HG02588 (cell line): Measurements from ENCODE around the gene HYAL3.
"Not testable (repeated sequence)": the region's sequence is repeated elsewhere in the genome, so short reads cannot be mapped to it uniquely, and the experiment has no call there.

Source experiments
- ATAC-seq: cut with Tn5 transposase; IDR thresholded peaks from one replicate; pipeline ENCODE4 v1.9.1; 2021; ENCODE audit warnings: mild to moderate bottlenecking, moderate library complexity; ENCODE audit not compliant: unreplicated experiment

HYAL3 gene

GRCh38 chr3:50260027-50260941, 38.9 kb downstream of the HYAL3 start:
- peak; percentile 80 for ATAC-seq

GRCh38 chr3:50259432-50260026, 39.7 kb downstream of the HYAL3 start:
- ATAC-seq = no peak

GRCh38 chr3:50258979-50259378, 40.2 kb downstream of the HYAL3 start:
- ATAC-seq = no peak

- no peak for ATAC-seq
These were observed 41.0 kb downstream of the HYAL3 start for GRCh38 chr3:50258029-50258680.

DNA sequence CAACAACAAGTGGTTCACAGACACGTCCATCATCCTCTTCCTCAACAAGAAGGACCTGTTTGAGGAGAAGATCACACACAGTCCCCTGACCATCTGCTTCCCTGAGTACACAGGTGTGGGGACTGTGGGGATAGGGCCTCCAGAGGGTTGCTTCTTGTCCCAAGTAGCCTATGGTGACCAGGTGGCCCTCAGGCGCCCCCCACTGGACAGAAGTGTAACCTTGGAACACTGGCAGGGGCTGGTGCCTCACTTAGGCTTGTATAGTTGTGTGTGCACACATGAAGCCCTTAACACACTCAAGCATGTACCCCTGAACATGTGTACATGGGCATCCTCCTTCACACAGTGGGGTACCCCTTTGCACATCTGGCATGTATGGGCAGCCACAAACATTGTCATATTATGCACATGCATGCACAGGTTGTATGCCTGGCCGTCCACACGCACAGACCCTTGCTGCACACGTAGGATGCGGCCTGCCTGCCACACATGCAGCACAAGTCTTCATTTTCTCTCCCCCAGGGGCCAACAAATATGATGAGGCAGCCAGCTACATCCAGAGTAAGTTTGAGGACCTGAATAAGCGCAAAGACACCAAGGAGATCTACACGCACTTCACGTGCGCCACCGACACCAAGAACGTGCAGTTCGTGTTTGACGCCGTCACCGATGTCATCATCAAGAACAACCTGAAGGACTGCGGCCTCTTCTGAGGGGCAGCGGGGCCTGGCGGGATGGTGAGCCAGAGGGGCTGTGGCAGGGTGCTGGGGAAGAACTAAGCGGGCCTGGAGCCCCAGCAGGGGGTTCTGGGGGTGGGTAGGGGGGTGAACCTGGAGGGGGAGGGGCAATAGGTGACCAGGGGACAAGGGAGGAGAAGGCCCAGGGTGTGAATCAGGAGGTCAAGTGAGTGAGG, 42.0 kb downstream of the HYAL3 start:
- no peak for ATAC-seq

- ATAC-seq = no peak
These were observed 44.0 kb downstream of the HYAL3 start for GRCh38 chr3:50255251-50255615.

GRCh38 chr3:50254577-50255250, 44.5 kb downstream of the HYAL3 start:
- no peak for ATAC-seq

- no peak for ATAC-seq
These were observed 48.0 kb downstream of the HYAL3 start for GRCh38 chr3:50251220-50251619.

DNA sequence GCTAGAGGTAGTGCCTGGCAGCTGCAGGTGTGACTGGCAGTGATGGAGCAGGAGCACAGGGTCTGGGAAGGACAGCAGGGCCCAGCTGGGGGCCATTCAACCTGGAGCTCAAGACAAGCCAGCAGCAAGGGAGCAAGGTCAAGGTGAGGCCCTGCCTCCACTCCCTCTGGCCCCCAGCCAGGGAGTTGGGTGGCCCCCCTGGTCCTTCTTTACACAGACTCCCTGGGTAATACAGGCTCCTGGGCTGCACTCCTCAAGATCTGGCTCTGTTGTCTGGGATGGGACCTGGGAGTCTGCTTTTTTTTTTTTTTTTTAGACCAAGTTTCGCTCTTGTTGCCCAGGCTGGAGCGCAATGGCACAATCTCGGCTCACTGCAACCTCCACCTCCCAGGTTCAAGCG, 48.7 kb downstream of the HYAL3 start:
- ATAC-seq = no peak

DNA sequence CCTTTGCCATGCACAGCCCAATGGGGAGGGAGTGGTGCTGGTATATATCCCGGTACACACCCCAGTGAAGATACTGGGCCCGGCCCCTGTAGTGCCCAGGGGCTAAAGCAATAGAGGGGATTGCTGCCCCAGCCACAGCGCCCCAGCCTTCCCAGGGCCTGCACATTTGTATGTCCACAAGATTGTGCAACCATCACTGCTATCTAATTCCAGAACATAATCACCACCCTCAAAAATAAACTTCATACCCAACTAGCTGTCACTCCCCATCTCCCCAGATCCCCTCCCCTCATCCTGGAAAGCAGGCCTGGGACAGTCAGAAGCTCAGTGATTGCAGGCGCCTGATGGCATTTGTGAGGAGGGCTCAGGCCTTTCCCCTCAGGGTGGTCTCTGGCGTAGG, 49.7 kb downstream of the HYAL3 start:
- ATAC-seq = no peak

DNA sequence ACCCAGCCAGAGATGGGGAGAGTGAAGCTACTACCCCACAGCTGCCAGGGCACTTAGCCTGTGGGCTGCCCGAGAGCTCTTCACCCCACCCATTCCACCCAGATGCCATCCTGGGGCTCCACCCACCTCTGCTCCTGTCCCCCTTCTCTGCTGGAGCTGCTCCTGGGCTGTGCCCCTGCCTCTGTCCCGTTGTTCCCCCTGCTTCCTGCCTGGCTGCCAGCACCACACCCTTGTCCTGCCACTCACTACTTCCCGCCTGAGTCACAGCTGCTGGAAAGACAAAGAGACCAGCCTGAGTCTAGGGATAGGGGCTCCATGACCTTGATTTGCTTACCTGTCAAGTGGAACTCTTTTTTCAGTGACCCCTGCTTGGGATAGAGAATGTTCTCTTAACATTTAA, 50.8 kb downstream of the HYAL3 start:
- ATAC-seq = no peak

GRCh38 chr3:50246517-50246954, 52.7 kb downstream of the HYAL3 start:
- peak; percentile 35 for ATAC-seq

- ATAC-seq = peak; percentile 56
These were observed 53.2 kb downstream of the HYAL3 start for GRCh38 chr3:50245831-50246516.

- ATAC-seq = no peak
These were observed 53.9 kb downstream of the HYAL3 start for GRCh38 chr3:50245251-50245745.

DNA sequence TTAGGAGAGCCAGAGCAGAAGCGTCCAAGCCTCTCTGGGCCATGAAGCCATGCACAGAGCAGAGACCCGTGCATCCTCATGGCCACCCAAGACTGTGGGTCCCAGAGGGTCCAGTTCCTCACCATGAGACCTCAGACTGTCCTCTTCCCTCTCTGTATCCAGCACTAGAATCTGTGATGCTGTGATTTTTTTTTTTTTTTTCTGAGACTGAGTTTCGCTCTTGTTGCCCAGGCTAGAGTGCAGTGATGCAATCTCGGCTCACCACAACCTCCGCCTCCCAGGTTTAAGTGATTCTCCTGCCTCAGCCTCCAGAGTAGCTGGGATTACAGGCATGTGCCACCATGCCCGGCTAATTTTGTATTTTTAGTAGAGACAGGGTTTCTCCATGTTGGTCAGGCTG, 54.4 kb downstream of the HYAL3 start:
- not testable (repeated sequence) for ATAC-seq

DNA sequence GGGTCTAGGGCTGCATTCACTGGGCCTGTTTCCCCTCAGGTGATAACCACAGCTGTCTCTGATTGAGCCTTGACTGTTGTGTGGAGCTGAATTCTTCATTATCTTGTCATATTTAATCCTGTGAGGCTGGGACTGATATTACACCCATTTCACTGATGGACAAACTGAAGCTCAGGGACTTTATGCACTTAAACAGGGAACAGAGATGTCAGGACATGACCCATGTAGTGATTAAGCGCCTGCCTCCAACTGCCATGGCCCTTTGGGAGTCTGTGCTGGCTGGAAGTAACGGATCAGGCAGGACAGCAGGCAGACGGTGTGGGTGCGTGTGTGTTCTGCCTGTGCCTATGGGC, 55.7 kb downstream of the HYAL3 start:
- ATAC-seq = no peak

GRCh38 chr3:50242851-50243542, 56.2 kb downstream of the HYAL3 start:
- no peak for ATAC-seq
